ENCODE results near the gene CELF4. TPM values are rescaled to one million over a fixed set of nuclear protein-coding genes. Genes with fewer than 3 reads are reported as not detected.

The CELF4 gene
- polyA plus RNA-seq, 4 donors: 3.2 to 7.8 (median 3.8) TPM; not detected in 1

- Histone ChIP-seq H3K4me1 (ENCODE audit: control insufficient read depth in 3 of 3, insufficient read depth in 2 of 3, low read depth in 1 of 3, low read length in 2 of 3) (no peaks in the 10 kb centered on the region), H3K27ac (ENCODE audit: low read depth in 1 of 3, low read length in 2 of 3) (no peak overlapping the region), H3K36me3 (ENCODE audit: control insufficient read depth in 3 of 3, insufficient read depth in 2 of 3, low read depth in 1 of 3, low read length in 3 of 3) (no peaks in the 10 kb centered on the region), H3K4me3 (ENCODE audit: low read depth in 1 of 3, low read length in 3 of 3) (no peak overlapping the region), H3K27me3 (ENCODE audit: control insufficient read depth in 3 of 3, insufficient read depth in 3 of 3, low read length in 3 of 3) (peaks cover 0 to 8% (median 3%) of the 10 kb centered on the region in 3 donors), H3K9me3 (ENCODE audit: control insufficient read depth in 2 of 2, insufficient read depth in 1 of 2, low read depth in 1 of 2, low read length in 1 of 2) (no peaks in the 10 kb centered on the region)
- DNase-seq (no peak), FAIRE-seq (no peak)
- WGBS, 3 donors: 76 to 91% (median 82%) methylated on average over 8 of the region's 8 CpGs
These were observed 303.6 kb downstream of the CELF4 start for GRCh38 chr18:37261988-37262387.

- H3K36me3 ChIP-seq (ENCODE audit: control insufficient read depth in 3 of 3, insufficient read depth in 2 of 3, low read depth in 1 of 3, low read length in 3 of 3): no peaks in the 10 kb centered on the region
- DNase-seq (no peak), FAIRE-seq (no peak)
- WGBS, 3 donors: 88 to 89% (median 88%) methylated on average over 11 of the region's 11 CpGs
- no peak overlapping the region for H3K4me3 ChIP-seq (ENCODE audit: low read depth in 1 of 3, low read length in 3 of 3)
- H3K27me3 ChIP-seq (ENCODE audit: control insufficient read depth in 3 of 3, insufficient read depth in 3 of 3, low read length in 3 of 3): peaks cover 0 to 10% (median 3%) of the 10 kb centered on the region in 3 donors
- no peaks in the 10 kb centered on the region for H3K4me1 ChIP-seq (ENCODE audit: control insufficient read depth in 3 of 3, insufficient read depth in 2 of 3, low read depth in 1 of 3, low read length in 2 of 3)
- no peaks in the 10 kb centered on the region for H3K9me3 ChIP-seq (ENCODE audit: control insufficient read depth in 2 of 2, insufficient read depth in 1 of 2, low read depth in 1 of 2, low read length in 1 of 2)
- H3K27ac ChIP-seq (ENCODE audit: low read depth in 1 of 3, low read length in 2 of 3): no peak overlapping the region
These were observed 304.3 kb downstream of the CELF4 start for GRCh38 chr18:37261246-37261840.

DNA sequence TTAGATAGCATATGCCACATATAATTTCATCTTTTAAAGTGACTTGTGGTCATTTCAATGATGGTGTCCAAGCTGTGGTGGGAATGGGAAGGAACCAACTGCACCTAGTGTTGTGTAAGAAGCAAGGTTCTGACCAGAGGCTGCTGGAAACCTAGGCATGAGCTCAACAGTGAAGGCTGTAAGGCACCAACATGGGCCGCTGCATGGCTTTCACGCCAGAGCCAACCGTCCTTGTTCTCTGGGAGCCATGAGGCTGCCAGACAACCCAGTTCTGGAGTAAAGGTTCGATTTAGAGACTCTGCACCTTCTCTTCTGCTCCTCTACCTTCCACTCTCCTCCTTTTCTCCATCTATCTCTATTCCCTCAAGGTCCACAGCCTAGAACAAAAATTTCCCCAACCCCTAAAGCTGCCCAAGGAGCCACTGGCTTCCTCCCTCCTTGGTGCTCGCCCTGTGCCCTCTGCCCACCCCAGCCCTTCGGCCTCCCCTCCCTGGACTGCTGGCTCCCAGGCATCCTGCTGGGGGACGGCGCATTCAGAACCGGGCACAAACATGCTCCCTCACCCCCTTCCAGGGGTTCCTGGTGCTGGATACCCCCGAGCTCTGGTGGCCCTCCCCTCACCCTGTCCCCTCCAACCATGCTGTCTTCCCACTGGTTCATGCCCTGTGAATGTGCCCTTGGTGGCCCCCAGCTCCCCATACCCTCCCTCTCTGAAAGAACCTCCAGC, 305.1 kb downstream of the CELF4 start:
- Histone ChIP-seq H3K4me1 (ENCODE audit: control insufficient read depth in 3 of 3, insufficient read depth in 2 of 3, low read depth in 1 of 3, low read length in 2 of 3) (no peaks in the 10 kb centered on the region), H3K9me3 (ENCODE audit: control insufficient read depth in 2 of 2, insufficient read depth in 1 of 2, low read depth in 1 of 2, low read length in 1 of 2) (no peaks in the 10 kb centered on the region), H3K27ac (ENCODE audit: low read depth in 1 of 3, low read length in 2 of 3) (no peak overlapping the region), H3K4me3 (ENCODE audit: low read depth in 1 of 3, low read length in 3 of 3) (no peak overlapping the region), H3K27me3 (ENCODE audit: control insufficient read depth in 3 of 3, insufficient read depth in 3 of 3, low read length in 3 of 3) (peaks cover 0 to 10% (median 3%) of the 10 kb centered on the region in 3 donors), H3K36me3 (ENCODE audit: control insufficient read depth in 3 of 3, insufficient read depth in 2 of 3, low read depth in 1 of 3, low read length in 3 of 3) (no peaks in the 10 kb centered on the region)
- DNase-seq (no peak), FAIRE-seq (no peak)
- WGBS, 3 donors: 69 to 73% (median 72%) methylated on average over 9 to 10 of the region's 10 CpGs

DNA sequence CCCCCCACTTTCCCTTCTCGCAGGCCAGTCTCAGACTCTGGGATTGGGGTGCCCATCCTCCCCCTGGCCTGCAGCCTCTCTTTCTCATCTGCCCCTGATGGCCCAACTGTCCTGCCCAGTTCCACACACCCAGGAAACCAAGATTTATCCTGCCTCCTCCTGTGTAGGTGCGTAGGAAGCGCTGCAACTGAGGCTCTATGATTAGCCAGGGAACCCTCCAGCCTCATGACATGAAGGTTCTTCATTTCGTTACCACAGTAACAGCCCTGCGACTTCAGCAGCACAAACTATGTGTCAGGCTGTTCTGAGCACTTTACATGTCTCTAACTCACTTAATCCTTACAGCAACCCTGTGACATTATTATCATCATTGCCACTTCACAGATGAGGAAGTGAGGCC, 305.9 kb downstream of the CELF4 start:
- peaks cover 0 to 10% (median 4%) of the 10 kb centered on the region in 3 donors for H3K27me3 ChIP-seq (ENCODE audit: control insufficient read depth in 3 of 3, insufficient read depth in 3 of 3, low read length in 3 of 3)
- FAIRE-seq: no peak
- no peak for DNase-seq

GRCh38 chr18:37258819-37259218, 306.8 kb downstream of the CELF4 start:
- Histone ChIP-seq H3K4me1 (ENCODE audit: control insufficient read depth in 3 of 3, insufficient read depth in 2 of 3, low read depth in 1 of 3, low read length in 2 of 3) (no peaks in the 10 kb centered on the region), H3K27me3 (ENCODE audit: control insufficient read depth in 3 of 3, insufficient read depth in 3 of 3, low read length in 3 of 3) (peaks cover 0 to 10% (median 8%) of the 10 kb centered on the region in 3 donors), H3K27ac (ENCODE audit: low read depth in 1 of 3, low read length in 2 of 3) (no peak overlapping the region), H3K9me3 (ENCODE audit: control insufficient read depth in 2 of 2, insufficient read depth in 1 of 2, low read depth in 1 of 2, low read length in 1 of 2) (no peaks in the 10 kb centered on the region), H3K36me3 (ENCODE audit: control insufficient read depth in 3 of 3, insufficient read depth in 2 of 3, low read depth in 1 of 3, low read length in 3 of 3) (no peaks in the 10 kb centered on the region), H3K4me3 (ENCODE audit: low read depth in 1 of 3, low read length in 3 of 3) (no peak overlapping the region)
- FAIRE-seq (no peak), DNase-seq (no peak)
- WGBS, 3 donors: 26 to 47% (median 36%) methylated on average over 11 of the region's 11 CpGs

More for the DNA sequence above, 305.9 kb downstream of the CELF4 start:
- H3K9me3 ChIP-seq (ENCODE audit: control insufficient read depth in 2 of 2, insufficient read depth in 1 of 2, low read depth in 1 of 2, low read length in 1 of 2): no peaks in the 10 kb centered on the region
- H3K36me3 ChIP-seq (ENCODE audit: control insufficient read depth in 3 of 3, insufficient read depth in 2 of 3, low read depth in 1 of 3, low read length in 3 of 3): no peaks in the 10 kb centered on the region
- no peak overlapping the region for H3K27ac ChIP-seq (ENCODE audit: low read depth in 1 of 3, low read length in 2 of 3)
- 56 to 74% (median 65%) methylated on average over 5 of the region's 5 CpGs for WGBS, 3 donors
- H3K4me1 ChIP-seq (ENCODE audit: control insufficient read depth in 3 of 3, insufficient read depth in 2 of 3, low read depth in 1 of 3, low read length in 2 of 3): no peaks in the 10 kb centered on the region
- no peak overlapping the region for H3K4me3 ChIP-seq (ENCODE audit: low read depth in 1 of 3, low read length in 3 of 3)

DNA sequence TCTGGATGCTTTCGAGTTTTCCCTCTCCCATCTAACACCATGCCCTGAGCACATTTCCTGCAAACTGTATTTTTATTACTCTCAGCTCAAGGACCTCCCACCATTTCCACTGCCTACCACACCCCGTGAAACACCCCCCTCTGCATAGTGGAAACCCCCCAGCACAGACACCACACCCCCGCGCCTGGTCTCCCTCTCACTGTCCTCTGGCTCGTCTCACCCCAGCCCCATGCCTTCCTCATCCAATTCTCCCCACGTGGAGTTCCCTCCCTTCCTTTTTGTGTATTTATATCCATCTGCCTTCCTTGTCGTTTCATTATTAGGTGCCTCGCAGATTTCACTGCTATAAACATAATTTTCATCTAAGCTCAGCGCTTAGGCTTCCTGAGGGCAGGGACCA, 307.5 kb downstream of the CELF4 start:
- FAIRE-seq (no peak), DNase-seq (no peak)
- WGBS, 3 donors: 39 to 52% (median 42%) methylated on average over 9 of the region's 9 CpGs
- Histone ChIP-seq H3K4me3 (ENCODE audit: low read depth in 1 of 3, low read length in 3 of 3) (no peak overlapping the region), H3K36me3 (ENCODE audit: control insufficient read depth in 3 of 3, insufficient read depth in 2 of 3, low read depth in 1 of 3, low read length in 3 of 3) (no peaks in the 10 kb centered on the region), H3K4me1 (ENCODE audit: control insufficient read depth in 3 of 3, insufficient read depth in 2 of 3, low read depth in 1 of 3, low read length in 2 of 3) (no peaks in the 10 kb centered on the region), H3K27ac (ENCODE audit: low read depth in 1 of 3, low read length in 2 of 3) (no peak overlapping the region), H3K27me3 (ENCODE audit: control insufficient read depth in 3 of 3, insufficient read depth in 3 of 3, low read length in 3 of 3) (peaks cover 0 to 10% (median 8%) of the 10 kb centered on the region in 3 donors), H3K9me3 (ENCODE audit: control insufficient read depth in 2 of 2, insufficient read depth in 1 of 2, low read depth in 1 of 2, low read length in 1 of 2) (no peaks in the 10 kb centered on the region)

GRCh38 chr18:37254973-37255372, 310.6 kb downstream of the CELF4 start:
- H3K27ac ChIP-seq (ENCODE audit: low read depth in 1 of 3, low read length in 2 of 3): no peak overlapping the region
- peaks cover 0 to 2% (median 0%) of the 10 kb centered on the region in 3 donors for H3K36me3 ChIP-seq (ENCODE audit: control insufficient read depth in 3 of 3, insufficient read depth in 2 of 3, low read depth in 1 of 3, low read length in 3 of 3)
- DNase-seq (no peak), FAIRE-seq (no peak)
- peaks cover 0 to 14% (median 14%) of the 10 kb centered on the region in 3 donors for H3K27me3 ChIP-seq (ENCODE audit: control insufficient read depth in 3 of 3, insufficient read depth in 3 of 3, low read length in 3 of 3)
- no peaks in the 10 kb centered on the region for H3K9me3 ChIP-seq (ENCODE audit: control insufficient read depth in 2 of 2, insufficient read depth in 1 of 2, low read depth in 1 of 2, low read length in 1 of 2)
- H3K4me1 ChIP-seq (ENCODE audit: control insufficient read depth in 3 of 3, insufficient read depth in 2 of 3, low read depth in 1 of 3, low read length in 2 of 3): peaks cover 0 to 22% (median 0%) of the 10 kb centered on the region in 3 donors
- WGBS, 3 donors: 63 to 70% (median 69%) methylated on average over 12 of the region's 12 CpGs
- H3K4me3 ChIP-seq (ENCODE audit: low read depth in 1 of 3, low read length in 3 of 3): no peak overlapping the region

- H3K9me3 ChIP-seq (ENCODE audit: control insufficient read depth in 2 of 2, insufficient read depth in 1 of 2, low read depth in 1 of 2, low read length in 1 of 2): no peaks in the 10 kb centered on the region
- H3K27ac ChIP-seq (ENCODE audit: low read depth in 1 of 3, low read length in 2 of 3): peak overlapping the region in 1 of 3 donors; percentile 45
- peak; percentile 11 to 77 for DNase-seq
- no peak for FAIRE-seq
- peaks cover 0 to 28% (median 0%) of the 10 kb centered on the region in 3 donors for H3K4me1 ChIP-seq (ENCODE audit: control insufficient read depth in 3 of 3, insufficient read depth in 2 of 3, low read depth in 1 of 3, low read length in 2 of 3)
- 6 to 12% (median 6%) methylated on average over 19 to 49 of the region's 49 CpGs for WGBS, 3 donors
- H3K27me3 ChIP-seq (ENCODE audit: control insufficient read depth in 3 of 3, insufficient read depth in 3 of 3, low read length in 3 of 3): peaks cover 0 to 14% (median 14%) of the 10 kb centered on the region in 3 donors
- H3K36me3 ChIP-seq (ENCODE audit: control insufficient read depth in 3 of 3, insufficient read depth in 2 of 3, low read depth in 1 of 3, low read length in 3 of 3): peaks cover 0 to 7% (median 0%) of the 10 kb centered on the region in 3 donors
- peak overlapping the region in 2 of 3 donors; percentile 32 to 47 for H3K4me3 ChIP-seq (ENCODE audit: low read depth in 1 of 3, low read length in 3 of 3)
These were observed 311.3 kb downstream of the CELF4 start for GRCh38 chr18:37254236-37254754.
